Tibial nerve (tissue), 4 donors: Measurements from ENCODE around the gene MRPL51. TPM values are rescaled to one million over a fixed set of nuclear protein-coding genes. Genes with fewer than 3 reads are reported as not detected.
"Not testable (repeated sequence)": the region's sequence is repeated elsewhere in the genome, so short reads cannot be mapped to it uniquely, and the experiment has no call there.

Experiments used
- DNase-seq, 2 donors: peaks; one replicate each; pipeline ENCODE4 v3.0.0-alpha.2; 2019; ENCODE audit warnings: low spot score in 2 of 2
- H3K27ac ChIP-seq, 4 donors: fragments of 200-600 bp; sonication (generic) in 3 of 4; one replicate each; pipeline ENCODE4 v1.5.1; 2017 to 2019; ENCODE audit warnings: mild to moderate bottlenecking in 1 of 4
- H3K27me3 ChIP-seq, 2 donors: fragments of 200-600 bp; sonication (generic) in 1 of 2; one replicate each; pipeline versions ENCODE4 v1.5.1 to v1.6.0; 2017 to 2019
- H3K36me3 ChIP-seq, 3 donors: fragments of 200-600 bp; sonication (generic); one replicate each; pipeline ENCODE4 v1.5.1; 2018 to 2019
- H3K4me1 ChIP-seq, 4 donors: fragments of 200-600 bp; sonication (generic) in 3 of 4; one replicate each; pipeline ENCODE4 v1.5.1; 2017 to 2019
- H3K4me3 ChIP-seq, 4 donors: fragments of 200-600 bp; sonication (generic) in 3 of 4; one replicate each; pipeline ENCODE4 v1.5.1; 2017 to 2019; ENCODE audit warnings: mild to moderate bottlenecking in 1 of 4, moderate library complexity in 1 of 4
- H3K9me3 ChIP-seq, 4 donors: fragments of 200-600 bp; sonication (generic) in 3 of 4; one replicate each; pipeline ENCODE4 v1.5.1; 2017 to 2019
- CTCF ChIP-seq, 5 experiments: fragments of 200-600 bp in 3 of 5; fragments of 450-650 bp in 2 of 5; sonication (generic) in 3 of 5; IDR thresholded peaks; one replicate each; pipeline ENCODE4 v1.5.1; 2016 to 2019; ENCODE audit warnings: antibody characterized with exemption in 5 of 5, mild to moderate bottlenecking in 3 of 5, moderate library complexity in 2 of 5
- EP300 ChIP-seq, 2 donors: sonication (generic); formaldehyde crosslinking; IDR thresholded peaks; one replicate each; pipeline ENCODE4 v1.6.1; 2017; ENCODE audit warnings: antibody characterized with exemption in 2 of 2, mild to moderate bottlenecking in 1 of 2
- POLR2A ChIP-seq, 2 donors: fragments of 450-650 bp; IDR thresholded peaks; one replicate each; pipeline ENCODE4 v1.6.1; 2017; ENCODE audit warnings: antibody characterized with exemption in 2 of 2, mild to moderate bottlenecking in 2 of 2, moderate library complexity in 2 of 2
- WGBS, 2 donors: methylation state at CpG; one replicate each; pipeline ENCODE4 v1.1.5; 2018; 5-methylcytosine and 5-hydroxymethylcytosine counted together
- total RNA-seq, 4 donors: library from RNA; depleted of rRNA; stranded (reverse); fragments of >200 nt; gene quantifications; one replicate each; pipeline ENCODE4 v1.1.0, GENCODE V29; 2016

The MRPL51 gene
- total RNA-seq, 4 donors from 2014 or later = 47.4 to 127 (median 89.0) TPM

- Histone ChIP-seq H3K27me3 (no peaks in the 10 kb centered on the region), H3K4me1 (peaks cover 0 to 5% (median 3%) of the 10 kb centered on the region in 4 donors), H3K27ac (peak overlapping the region in 2 of 4 donors; percentile 33 to 50), H3K4me3 (no peak overlapping the region), H3K9me3 (no peaks in the 10 kb centered on the region), H3K36me3 (no peaks in the 10 kb centered on the region)
- DNase-seq = no peak
- WGBS, 2 donors = 51 to 54% methylated on average over 3 of the region's 3 CpGs
- no peak for TF ChIP-seq POLR2A (IDR thresholded peaks at IDR 0.05)
- TF ChIP-seq EP300 (IDR thresholded peaks at IDR 0.05) = no peak
- TF ChIP-seq CTCF (IDR thresholded peaks at IDR 0.05) = no peak
Measured at GRCh38 chr12:6476489-6476888, 16.6 kb downstream of the MRPL51 start.

- H3K27me3 ChIP-seq, H3K27ac ChIP-seq, DNase-seq, H3K36me3 ChIP-seq, H3K4me3 ChIP-seq, H3K9me3 ChIP-seq: not testable (repeated sequence)
- 88 to 97% methylated on average over 20 to 28 of the region's 48 CpGs for WGBS, 2 donors
- peaks cover 0 to 10% (median 5%) of the 10 kb centered on the region in 4 donors for H3K4me1 ChIP-seq
Measured at GRCh38 chr12:6475233-6475975, 17.7 kb downstream of the MRPL51 start.

GRCh38 chr12:6472491-6472890 is 20.6 kb downstream of the MRPL51 start:
- Histone ChIP-seq H3K4me3 (no peak overlapping the region), H3K27ac (no peak overlapping the region), H3K9me3 (no peaks in the 10 kb centered on the region), H3K36me3 (peaks cover 0 to 5% (median 0%) of the 10 kb centered on the region in 3 donors), H3K27me3 (no peaks in the 10 kb centered on the region), H3K4me1 (peaks cover 6 to 36% (median 21%) of the 10 kb centered on the region in 4 donors)
- WGBS, 2 donors = 87 to 88% methylated on average over 11 of the region's 11 CpGs
- DNase-seq = no peak
- no peak for TF ChIP-seq CTCF (IDR thresholded peaks at IDR 0.05)
- TF ChIP-seq EP300 (IDR thresholded peaks at IDR 0.05) = no peak
- no peak for TF ChIP-seq POLR2A (IDR thresholded peaks at IDR 0.05)

- H3K4me3 ChIP-seq = no peak overlapping the region
- no peaks in the 10 kb centered on the region for H3K27me3 ChIP-seq
- peak overlapping the region in 2 of 4 donors; percentile 86 for H3K27ac ChIP-seq
- WGBS, 2 donors = 74 to 87% methylated on average over 1 of the region's 1 CpG
- no peaks in the 10 kb centered on the region for H3K9me3 ChIP-seq
- H3K36me3 ChIP-seq = peaks cover 0 to 6% (median 0%) of the 10 kb centered on the region in 3 donors
- peaks cover 6 to 35% (median 21%) of the 10 kb centered on the region in 4 donors for H3K4me1 ChIP-seq
- no peak for TF ChIP-seq EP300 (IDR thresholded peaks at IDR 0.05)
- no peak for TF ChIP-seq POLR2A (IDR thresholded peaks at IDR 0.05)
- TF ChIP-seq CTCF (IDR thresholded peaks at IDR 0.05) = no peak
- DNase-seq = no peak
Measured at GRCh38 chr12:6471989-6472360, 21.1 kb downstream of the MRPL51 start.

- H3K27ac ChIP-seq = peak within 1 kb of the TSS; percentile 74 to 94 (median 86)
- peaks cover 0 to 19% (median 0%) of the 10 kb centered on the region in 3 donors for H3K36me3 ChIP-seq
- peak; percentile 97 to 98 for DNase-seq
- peak within 1 kb of the TSS; percentile 59 to 98 (median 86) for H3K4me3 ChIP-seq
- peak; percentile 99 for TF ChIP-seq POLR2A (IDR thresholded peaks at IDR 0.05)
- peak; percentile 50 to 99 for TF ChIP-seq EP300 (IDR thresholded peaks at IDR 0.05)
- TF ChIP-seq CTCF (IDR thresholded peaks at IDR 0.05) = peak in 1 of 5 experiments; percentile 54
- peaks cover 6 to 34% (median 20%) of the 10 kb centered on the region in 4 donors for H3K4me1 ChIP-seq
- no peaks in the 10 kb centered on the region for H3K9me3 ChIP-seq
- WGBS, 2 donors = 0% methylated on average over 36 to 50 of the region's 69 CpGs
- no peaks in the 10 kb centered on the region for H3K27me3 ChIP-seq
Measured at GRCh38 chr12:6470375-6471163, 22.5 kb downstream of the MRPL51 start, which contains the start of gene VAMP1. Gene VAMP1, minus strand, starts transcription at chr12:6470677. Its CDS starts 146 bp downstream, at chr12:6470531.
